ENCODE data around the gene MYO5A.

- TF ChIP-seq POLR2A (IDR thresholded peaks at IDR 0.05) (no peak), CTCF (IDR thresholded peaks at IDR 0.05 in 4 of 5, conservative IDR thresholded peaks at IDR 0.05 in 1 of 5) (no peak)
These were observed 220.1 kb downstream of the MYO5A start for GRCh38 chr15:52308446-52309153.

Measured in gastrocnemius medialis (tissue), 4 donors.